Measurements from ENCODE around the gene KMT5B. TPM values are rescaled to one million over a fixed set of nuclear protein-coding genes. Genes with fewer than 3 reads are reported as not detected.

Gene KMT5B
- total and polyA plus RNA-seq, 2 of the 13 experiments (the other 11 are each of a cell fraction or from before 2014, with no cell fraction given): 17.6 to 23.7 TPM

DNA sequence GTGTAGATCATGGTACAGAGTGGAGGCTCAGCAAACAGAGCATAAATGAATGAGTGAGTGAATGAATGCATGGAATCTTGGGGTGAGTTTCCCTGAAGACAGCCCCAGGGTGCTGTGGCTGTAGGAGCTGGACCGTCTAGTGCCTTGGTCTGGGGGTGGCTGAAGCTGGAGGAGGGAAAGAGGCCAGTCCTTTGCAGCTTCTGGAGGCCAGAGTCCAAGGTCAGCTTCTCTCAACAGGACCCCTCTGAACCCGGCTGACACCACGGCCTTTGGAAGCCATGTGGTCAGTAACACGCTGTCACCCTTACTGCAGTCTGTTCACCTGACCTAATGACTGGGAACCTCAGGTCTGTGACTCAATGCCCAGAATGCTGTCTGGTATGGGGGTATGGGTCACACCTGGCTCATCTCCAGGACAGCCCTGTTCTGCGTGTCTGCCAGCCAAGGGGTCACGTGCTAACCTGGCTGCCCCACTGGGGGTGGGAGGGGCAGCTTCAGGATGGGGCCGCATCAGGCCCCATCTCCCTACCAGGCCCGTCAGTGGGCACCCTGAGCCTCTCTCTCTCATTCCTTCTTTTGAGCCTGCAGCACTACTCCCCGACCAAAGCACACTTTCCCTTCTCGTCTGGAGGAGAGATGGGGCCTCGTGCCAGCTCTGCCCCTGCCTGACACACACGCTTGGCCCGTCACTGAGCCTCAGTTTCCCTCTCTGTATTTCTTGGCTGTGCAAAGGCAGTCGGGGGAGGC is 67.8 kb downstream of the KMT5B start (continued):
- TF ChIP-seq RARA (CRISPR knock-in tag; IDR thresholded peaks at IDR 0.05) (peak; percentile 99), ZNF574 (CRISPR knock-in tag; IDR thresholded peaks at IDR 0.05) (no peak; the same call in none of the 2 replicates), ZNF572 (CRISPR knock-in tag; IDR thresholded peaks at IDR 0.05) (0 out of 2 replicates have a peak, but pooled peaks have one; percentile 36), KLF11 (CRISPR knock-in tag; IDR thresholded peaks at IDR 0.05) (no peak; the same call in 1 of the 2 replicates), ZBTB26 (CRISPR knock-in tag; IDR thresholded peaks at IDR 0.05; ENCODE audit: borderline replicate concordance) (peak; percentile 87), ZBTB7B (CRISPR knock-in tag; IDR thresholded peaks at IDR 0.05) (peak; percentile 97), TBX3 (IDR thresholded peaks at IDR 0.05; ENCODE audit: borderline replicate concordance) (peak; percentile 74; the same call in 1 of the 2 replicates), ZNF235 (CRISPR knock-in tag; IDR thresholded peaks at IDR 0.05; ENCODE audit: borderline replicate concordance) (no peak), ZNF264 (CRISPR knock-in tag; IDR thresholded peaks at IDR 0.05) (peak; percentile 84; the same call in 1 of the 2 replicates), ZNF12 (CRISPR knock-in tag; IDR thresholded peaks at IDR 0.05) (0 out of 2 replicates have a peak, but pooled peaks have one; percentile 19), SMAD1 (CRISPR knock-in tag; IDR thresholded peaks at IDR 0.05; ENCODE audit: borderline replicate concordance, low read depth) (peak; percentile 82; the same call in 1 of the 2 replicates), ZNF503 (CRISPR knock-in tag; IDR thresholded peaks at IDR 0.05) (no peak), ZNF317 (CRISPR knock-in tag; IDR thresholded peaks at IDR 0.05) (peak; percentile 77; the same call in 1 of the 2 replicates), ZFAT (CRISPR knock-in tag; conservative IDR thresholded peaks at IDR 0.05) (no peak), ZNF484 (CRISPR knock-in tag; IDR thresholded peaks at IDR 0.05; ENCODE audit: borderline replicate concordance, low read depth) (no peak), SNAI1 (CRISPR knock-in tag; IDR thresholded peaks at IDR 0.05; ENCODE audit: borderline replicate concordance) (no peak; the same call in 1 of the 2 replicates)
- TF ChIP-seq, protein P1, sequence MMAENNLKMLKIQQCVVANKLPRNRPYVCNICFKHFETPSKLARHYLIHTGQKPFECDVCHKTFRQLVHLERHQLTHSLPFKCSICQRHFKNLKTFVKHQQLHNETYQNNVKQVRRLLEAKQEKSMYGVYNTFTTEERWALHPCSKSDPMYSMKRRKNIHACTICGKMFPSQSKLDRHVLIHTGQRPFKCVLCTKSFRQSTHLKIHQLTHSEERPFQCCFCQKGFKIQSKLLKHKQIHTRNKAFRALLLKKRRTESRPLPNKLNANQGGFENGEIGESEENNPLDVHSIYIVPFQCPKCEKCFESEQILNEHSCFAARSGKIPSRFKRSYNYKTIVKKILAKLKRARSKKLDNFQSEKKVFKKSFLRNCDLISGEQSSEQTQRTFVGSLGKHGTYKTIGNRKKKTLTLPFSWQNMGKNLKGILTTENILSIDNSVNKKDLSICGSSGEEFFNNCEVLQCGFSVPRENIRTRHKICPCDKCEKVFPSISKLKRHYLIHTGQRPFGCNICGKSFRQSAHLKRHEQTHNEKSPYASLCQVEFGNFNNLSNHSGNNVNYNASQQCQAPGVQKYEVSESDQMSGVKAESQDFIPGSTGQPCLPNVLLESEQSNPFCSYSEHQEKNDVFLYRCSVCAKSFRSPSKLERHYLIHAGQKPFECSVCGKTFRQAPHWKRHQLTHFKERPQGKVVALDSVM (CRISPR knock-in tag; IDR thresholded peaks at IDR 0.05): peak; percentile 38; the same call in 1 of the 2 replicates
- TF ChIP-seq, protein P2, sequence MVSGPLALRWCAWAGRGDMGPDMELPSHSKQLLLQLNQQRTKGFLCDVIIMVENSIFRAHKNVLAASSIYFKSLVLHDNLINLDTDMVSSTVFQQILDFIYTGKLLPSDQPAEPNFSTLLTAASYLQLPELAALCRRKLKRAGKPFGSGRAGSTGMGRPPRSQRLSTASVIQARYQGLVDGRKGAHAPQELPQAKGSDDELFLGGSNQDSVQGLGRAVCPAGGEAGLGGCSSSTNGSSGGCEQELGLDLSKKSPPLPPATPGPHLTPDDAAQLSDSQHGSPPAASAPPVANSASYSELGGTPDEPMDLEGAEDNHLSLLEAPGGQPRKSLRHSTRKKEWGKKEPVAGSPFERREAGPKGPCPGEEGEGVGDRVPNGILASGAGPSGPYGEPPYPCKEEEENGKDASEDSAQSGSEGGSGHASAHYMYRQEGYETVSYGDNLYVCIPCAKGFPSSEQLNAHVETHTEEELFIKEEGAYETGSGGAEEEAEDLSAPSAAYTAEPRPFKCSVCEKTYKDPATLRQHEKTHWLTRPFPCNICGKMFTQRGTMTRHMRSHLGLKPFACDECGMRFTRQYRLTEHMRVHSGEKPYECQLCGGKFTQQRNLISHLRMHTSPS (CRISPR knock-in tag; IDR thresholded peaks at IDR 0.05; ENCODE audit: low read depth): peak; percentile 96

All from HepG2 (cell line).